Measurements from ENCODE around the gene SLC17A5. TPM values are rescaled to one million over a fixed set of nuclear protein-coding genes. Genes with fewer than 3 reads are reported as not detected.
A peak's percentile ranks its signal among the peaks of the same experiment; 100 is the strongest.

SLC17A5 gene
- total RNA-seq, 2 donors from 2014 or later = 6.6 to 9.2 TPM

DNA sequence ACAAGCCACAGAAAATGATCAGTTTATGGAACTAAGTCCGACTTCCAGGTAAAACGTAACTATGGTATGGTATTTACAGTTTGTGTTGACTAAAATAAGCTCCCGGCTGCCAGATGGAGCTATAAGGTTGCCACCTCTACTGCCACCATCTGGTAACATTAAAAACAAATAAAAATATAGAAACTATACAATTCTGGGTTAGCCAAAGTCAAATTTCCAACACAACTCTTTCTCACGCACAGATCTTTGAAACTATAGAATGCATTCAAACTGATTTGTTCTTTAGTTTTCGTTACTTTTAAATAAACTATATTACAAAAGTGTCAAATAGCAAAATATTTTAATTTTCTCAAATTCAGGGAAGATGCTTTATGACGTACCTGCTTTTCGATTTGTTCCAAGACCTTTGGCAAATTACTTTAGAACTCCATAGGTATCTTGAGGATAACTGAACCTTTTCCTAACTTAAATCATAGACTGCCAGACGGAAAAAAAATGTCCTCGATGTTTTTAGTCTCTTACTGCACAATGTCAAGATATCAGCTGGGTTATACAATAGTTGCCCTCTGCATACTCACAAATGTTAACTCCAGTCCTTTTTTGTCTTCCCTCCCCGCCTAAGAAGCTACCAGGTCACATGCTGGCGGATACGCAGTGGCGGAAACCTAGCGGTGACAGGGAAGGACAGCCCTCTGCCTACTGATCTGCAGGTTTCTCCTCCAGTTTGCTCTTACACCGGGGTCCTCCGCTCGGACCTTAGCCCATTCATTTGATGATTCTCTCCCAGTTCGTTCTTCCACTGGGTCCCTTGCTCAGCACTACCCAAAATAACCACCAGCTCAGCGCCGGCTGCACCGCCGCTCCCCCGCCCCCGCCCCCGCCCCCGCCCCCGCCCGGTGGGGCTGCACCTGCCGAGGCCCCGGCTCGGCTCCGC is 888 bp downstream of the SLC17A5 start:
- Mint-ChIP-seq H3K27ac (peak overlapping the region; percentile 91), H3K4me1 (peaks cover 31% of the 10 kb centered on the region), H3K27me3 (no peaks in the 10 kb centered on the region), H3K36me3 (ENCODE audit: low read depth) (peaks cover 6% of the 10 kb centered on the region), H3K4me3 (peak overlapping the region; percentile 98)
- ATAC-seq (peak; percentile 68), DNase-seq (peak; percentile 35 to 55 (median 45))
- H3K9me3 ChIP-seq (ENCODE audit: control insufficient read depth, low read length, poor library complexity, severe bottlenecking) = no peaks in the 10 kb centered on the region

DNA sequence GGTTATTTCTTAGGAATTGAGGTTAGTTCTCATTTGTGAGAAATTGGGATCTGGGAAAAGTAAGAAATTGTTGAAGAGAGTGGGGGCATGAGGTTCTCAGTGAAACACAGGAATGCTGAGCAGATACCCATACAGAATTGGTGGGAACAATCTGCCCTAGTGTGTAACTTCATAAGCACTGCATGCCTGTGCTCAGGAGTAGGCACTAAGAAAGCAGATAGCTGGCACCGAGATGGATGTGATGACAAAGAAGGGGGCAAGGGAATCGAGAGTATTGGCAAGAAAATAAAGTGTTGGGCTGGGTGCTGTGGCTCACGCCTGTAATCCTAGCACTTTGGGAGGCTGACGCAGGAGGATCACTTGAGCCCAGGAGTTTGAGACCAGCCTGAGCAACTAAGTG is 4.0 kb downstream of the SLC17A5 start:
- DNase-seq = no peak
- no peaks in the 10 kb centered on the region for H3K27me3 Mint-ChIP-seq
- no peak overlapping the region for H3K4me3 Mint-ChIP-seq
- no peak overlapping the region for H3K27ac Mint-ChIP-seq
- peaks cover 10% of the 10 kb centered on the region for H3K36me3 Mint-ChIP-seq (ENCODE audit: low read depth)
- H3K9me3 ChIP-seq (ENCODE audit: control insufficient read depth, low read length, poor library complexity, severe bottlenecking) = no peaks in the 10 kb centered on the region
- no peak for ATAC-seq
- peaks cover 35% of the 10 kb centered on the region for H3K4me1 Mint-ChIP-seq

DNA sequence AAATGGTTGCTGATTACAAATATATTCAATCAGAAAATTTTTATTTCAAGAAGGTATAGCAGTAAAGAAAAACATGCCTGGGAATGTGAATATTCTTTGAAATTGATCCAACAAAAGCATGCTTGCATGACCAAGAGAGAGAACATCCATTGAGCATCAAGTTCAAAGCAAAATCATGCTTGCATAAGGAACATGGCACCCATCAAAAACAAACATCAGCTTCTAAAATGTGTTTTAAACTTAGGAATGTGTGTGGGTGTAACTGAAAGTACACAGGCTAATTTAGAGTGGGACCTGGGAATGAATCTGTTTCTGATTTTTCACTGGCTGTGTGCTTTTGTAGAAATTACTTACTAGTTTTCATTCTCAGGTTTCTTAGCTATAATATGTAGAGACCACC is 5.6 kb downstream of the SLC17A5 start:
- no peak for ATAC-seq
- no peak overlapping the region for H3K4me3 Mint-ChIP-seq

DNA sequence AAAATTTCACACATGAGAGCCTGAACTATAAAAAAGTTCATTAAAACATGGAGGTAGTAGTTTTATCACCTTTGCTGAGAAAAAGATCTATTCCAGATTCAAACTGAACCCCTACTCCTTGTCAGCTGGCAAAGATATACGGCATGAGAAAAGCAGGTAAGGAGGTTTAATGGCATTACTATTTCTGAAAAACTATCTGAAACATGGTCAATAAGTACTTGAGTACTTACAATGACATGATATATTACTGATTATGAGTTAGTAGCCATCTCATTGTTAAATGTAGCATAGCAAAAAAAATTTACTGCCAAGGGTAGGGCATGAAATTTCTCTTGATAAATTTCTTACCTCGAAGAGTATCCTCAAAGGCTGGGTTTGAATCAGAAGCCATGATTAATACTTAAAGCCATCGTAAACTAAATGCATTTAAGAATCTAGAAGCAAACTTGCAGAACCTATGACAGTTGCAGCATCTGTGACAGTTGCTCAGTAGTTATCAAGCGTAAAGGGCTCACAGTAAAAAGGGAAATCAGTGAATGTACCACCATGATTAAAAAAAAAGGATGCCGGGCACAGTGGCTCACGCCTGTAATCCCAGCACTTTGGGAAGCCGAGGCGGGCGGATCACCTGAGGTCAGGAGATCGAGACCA is 8.7 kb downstream of the SLC17A5 start:
- Mint-ChIP-seq H3K4me1 (peaks cover 16% of the 10 kb centered on the region), H3K4me3 (peak overlapping the region; percentile 88), H3K27ac (peak overlapping the region; percentile 87), H3K36me3 (ENCODE audit: low read depth) (peaks cover 10% of the 10 kb centered on the region), H3K27me3 (no peaks in the 10 kb centered on the region)
- DNase-seq (no peak), ATAC-seq (peak; percentile 32)
- no peaks in the 10 kb centered on the region for H3K9me3 ChIP-seq (ENCODE audit: control insufficient read depth, low read length, poor library complexity, severe bottlenecking)

More for the DNA sequence above, 5.6 kb downstream of the SLC17A5 start:
- H3K4me1 Mint-ChIP-seq = peaks cover 29% of the 10 kb centered on the region
- H3K36me3 Mint-ChIP-seq (ENCODE audit: low read depth) = peaks cover 10% of the 10 kb centered on the region
- H3K27me3 Mint-ChIP-seq = no peaks in the 10 kb centered on the region
- DNase-seq = no peak
- H3K27ac Mint-ChIP-seq = no peak overlapping the region
- H3K9me3 ChIP-seq (ENCODE audit: control insufficient read depth, low read length, poor library complexity, severe bottlenecking) = no peaks in the 10 kb centered on the region

DNA sequence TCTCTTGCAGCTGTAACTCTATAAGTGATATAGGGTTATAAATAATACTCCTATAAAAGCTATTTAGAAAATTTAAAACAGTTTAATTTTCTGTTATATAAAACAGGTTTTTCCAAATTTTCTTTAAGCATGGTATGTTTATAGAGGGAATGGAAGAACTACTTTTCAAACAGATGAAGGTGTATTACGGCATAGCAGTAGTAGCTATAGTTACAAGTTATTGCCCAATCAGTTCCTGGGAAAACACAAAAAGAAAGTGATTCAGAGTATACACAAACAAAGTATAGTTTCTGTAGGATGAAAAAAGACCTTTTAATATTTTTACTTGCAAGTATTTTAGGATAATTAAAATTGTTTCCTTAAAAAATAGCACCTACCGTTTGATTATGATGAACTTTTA is 9.8 kb downstream of the SLC17A5 start:
- no peak overlapping the region for H3K4me3 Mint-ChIP-seq
- no peak overlapping the region for H3K27ac Mint-ChIP-seq
- DNase-seq = no peak
- peaks cover 15% of the 10 kb centered on the region for H3K4me1 Mint-ChIP-seq
- no peaks in the 10 kb centered on the region for H3K9me3 ChIP-seq (ENCODE audit: control insufficient read depth, low read length, poor library complexity, severe bottlenecking)
- H3K36me3 Mint-ChIP-seq (ENCODE audit: low read depth) = peaks cover 6% of the 10 kb centered on the region
- ATAC-seq = no peak
- H3K27me3 Mint-ChIP-seq = no peaks in the 10 kb centered on the region

DNA sequence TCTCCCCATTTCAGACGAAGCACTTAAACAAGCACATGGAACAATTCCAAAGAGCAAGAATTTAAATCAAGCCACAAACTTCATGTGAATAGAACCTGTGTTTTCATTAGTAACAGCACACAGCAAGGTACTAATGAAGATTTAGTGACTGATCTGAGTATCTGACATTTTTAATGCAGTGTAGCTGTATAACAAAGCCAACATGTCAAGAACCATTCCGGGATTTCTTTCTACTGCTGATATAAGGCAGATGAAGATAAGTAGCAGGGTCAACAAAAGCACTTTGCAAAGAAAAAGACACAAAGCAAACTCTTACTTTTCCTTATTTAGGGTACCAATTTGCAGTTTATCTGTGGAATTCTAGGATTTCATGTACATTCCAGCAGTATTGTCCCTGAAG is 11.3 kb downstream of the SLC17A5 start:
- DNase-seq (no peak), ATAC-seq (no peak)
- no peak overlapping the region for H3K27ac Mint-ChIP-seq
- H3K4me1 Mint-ChIP-seq = peaks cover 12% of the 10 kb centered on the region
- peaks cover 3% of the 10 kb centered on the region for H3K36me3 Mint-ChIP-seq (ENCODE audit: low read depth)
- H3K4me3 Mint-ChIP-seq = no peak overlapping the region
- no peaks in the 10 kb centered on the region for H3K27me3 Mint-ChIP-seq
- no peaks in the 10 kb centered on the region for H3K9me3 ChIP-seq (ENCODE audit: control insufficient read depth, low read length, poor library complexity, severe bottlenecking)

DNA sequence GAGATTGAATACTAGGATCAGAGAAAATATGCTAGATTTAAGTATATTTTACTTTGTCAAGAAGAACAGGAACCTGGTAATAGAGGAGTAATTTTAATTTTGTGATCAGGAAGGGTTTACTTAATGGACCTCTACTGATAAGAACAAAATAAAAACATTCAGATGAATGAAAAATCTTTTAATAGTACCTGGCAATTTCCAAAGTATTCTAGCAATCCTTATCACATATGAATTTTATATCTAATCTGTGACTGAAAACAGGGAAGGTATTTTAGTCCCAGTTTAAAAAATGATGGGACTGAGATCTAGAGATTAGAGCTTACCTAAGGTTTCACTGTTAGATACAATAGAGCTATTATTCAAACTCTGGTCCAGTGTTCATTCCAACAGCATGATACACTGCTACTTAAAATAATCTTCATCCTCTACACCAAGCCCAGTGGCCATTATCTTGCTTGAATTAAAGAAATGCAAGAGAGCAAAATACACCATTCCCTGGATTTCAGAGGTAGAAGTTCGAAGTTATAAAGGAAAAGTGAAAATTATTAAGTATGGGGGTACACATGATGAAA is 13.5 kb downstream of the SLC17A5 start:
- DNase-seq (no peak), ATAC-seq (no peak)
- H3K27ac Mint-ChIP-seq = no peak overlapping the region
- no peaks in the 10 kb centered on the region for H3K36me3 Mint-ChIP-seq (ENCODE audit: low read depth)
- no peaks in the 10 kb centered on the region for H3K27me3 Mint-ChIP-seq
- peaks cover 8% of the 10 kb centered on the region for H3K4me1 Mint-ChIP-seq
- H3K4me3 Mint-ChIP-seq = peak overlapping the region; percentile 49
- H3K9me3 ChIP-seq (ENCODE audit: control insufficient read depth, low read length, poor library complexity, severe bottlenecking) = no peaks in the 10 kb centered on the region

DNA sequence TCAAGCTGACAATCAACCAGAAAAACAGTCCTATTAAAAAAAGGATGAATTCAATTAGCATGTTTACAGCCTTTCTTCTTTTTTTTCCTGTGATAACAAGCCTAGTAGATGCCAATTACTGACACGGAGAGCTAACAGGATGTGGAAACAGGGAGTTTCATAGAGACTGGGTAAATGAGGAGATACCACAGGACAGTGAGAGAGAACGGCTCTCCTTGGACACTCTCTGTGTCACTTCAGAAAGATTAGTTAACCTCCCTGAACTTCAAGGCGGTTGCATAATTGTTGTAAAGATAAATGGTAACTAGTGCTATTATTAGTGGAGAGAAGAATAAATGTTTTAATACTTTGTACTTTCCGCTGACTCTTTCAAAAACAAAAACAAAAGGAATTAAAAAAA is 14.8 kb downstream of the SLC17A5 start:
- Mint-ChIP-seq H3K27me3 (no peaks in the 10 kb centered on the region), H3K4me3 (no peak overlapping the region), H3K4me1 (peaks cover 6% of the 10 kb centered on the region), H3K36me3 (ENCODE audit: low read depth) (no peaks in the 10 kb centered on the region), H3K27ac (peak overlapping the region; percentile 63)
- no peaks in the 10 kb centered on the region for H3K9me3 ChIP-seq (ENCODE audit: control insufficient read depth, low read length, poor library complexity, severe bottlenecking)
- ATAC-seq (no peak), DNase-seq (no peak)

DNA sequence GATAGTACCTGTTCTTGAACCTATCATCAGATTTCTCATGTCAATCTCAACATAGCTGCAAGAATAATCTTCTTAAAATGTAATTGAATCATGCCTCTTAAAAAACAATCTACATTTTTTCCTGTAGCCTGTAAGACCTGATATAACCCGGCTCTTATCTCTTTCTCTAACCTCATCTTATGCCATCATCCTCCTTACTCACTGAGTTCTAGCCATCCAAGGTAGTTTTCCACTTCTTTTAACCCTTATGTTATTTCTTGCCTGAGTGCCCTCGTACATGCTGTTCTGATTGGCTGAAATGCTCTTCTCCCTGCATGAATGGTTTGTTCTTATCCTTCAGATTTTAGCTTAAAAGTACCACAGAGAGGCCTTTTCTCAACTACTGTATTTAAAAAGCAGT is 16.4 kb downstream of the SLC17A5 start:
- Mint-ChIP-seq H3K4me1 (peaks cover 6% of the 10 kb centered on the region), H3K36me3 (ENCODE audit: low read depth) (no peaks in the 10 kb centered on the region), H3K27ac (peak overlapping the region; percentile 16), H3K4me3 (no peak overlapping the region), H3K27me3 (no peaks in the 10 kb centered on the region)
- DNase-seq = no peak
- ATAC-seq = no peak
- H3K9me3 ChIP-seq (ENCODE audit: control insufficient read depth, low read length, poor library complexity, severe bottlenecking) = no peaks in the 10 kb centered on the region

DNA sequence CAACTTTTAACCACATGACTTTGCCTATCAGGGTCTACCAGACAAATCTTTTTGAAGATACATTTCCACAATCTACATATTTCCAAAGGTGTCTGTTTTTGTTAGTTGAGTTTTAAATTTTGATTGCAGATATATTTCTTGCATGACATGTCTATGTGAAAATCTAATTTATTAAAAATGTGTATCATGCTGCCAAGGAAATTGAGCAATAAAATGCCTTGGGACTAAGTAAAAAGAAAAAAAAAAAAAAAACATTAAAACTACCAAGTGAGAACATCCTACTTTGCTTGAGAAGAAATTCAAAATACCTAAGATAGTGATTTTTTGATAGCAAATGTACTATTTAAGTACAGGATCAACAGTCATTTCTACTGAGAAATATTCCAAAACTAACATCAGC is 17.7 kb downstream of the SLC17A5 start:
- no peak for ATAC-seq
- Mint-ChIP-seq H3K27ac (no peak overlapping the region), H3K4me1 (peaks cover 11% of the 10 kb centered on the region), H3K36me3 (ENCODE audit: low read depth) (peaks cover 6% of the 10 kb centered on the region), H3K4me3 (no peak overlapping the region), H3K27me3 (no peaks in the 10 kb centered on the region)
- H3K9me3 ChIP-seq (ENCODE audit: control insufficient read depth, low read length, poor library complexity, severe bottlenecking) = no peaks in the 10 kb centered on the region
- no peak for DNase-seq

DNA sequence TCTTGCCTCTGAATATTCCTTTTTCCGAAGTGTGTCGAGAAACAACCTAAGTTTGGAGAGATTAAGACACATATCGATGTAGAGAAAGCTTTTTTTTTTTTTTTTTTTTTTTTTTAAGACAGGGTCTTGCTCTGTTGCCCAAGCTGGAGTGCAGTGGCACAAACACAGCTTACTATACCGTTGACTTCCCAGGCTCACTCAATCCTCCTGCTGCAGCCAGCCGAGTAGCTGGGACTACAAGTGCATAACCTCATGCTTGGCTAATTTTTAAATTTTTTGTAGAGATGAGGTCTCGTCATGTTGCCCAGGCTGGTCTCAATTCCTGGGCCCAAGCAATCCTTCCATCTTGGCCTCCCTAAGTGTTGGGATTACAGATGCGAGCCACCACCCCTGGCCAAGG is 21.4 kb downstream of the SLC17A5 start:
- ATAC-seq (no peak), DNase-seq (no peak)
- no peaks in the 10 kb centered on the region for H3K9me3 ChIP-seq (ENCODE audit: control insufficient read depth, low read length, poor library complexity, severe bottlenecking)
- Mint-ChIP-seq H3K4me1 (peaks cover 6% of the 10 kb centered on the region), H3K36me3 (ENCODE audit: low read depth) (peaks cover 8% of the 10 kb centered on the region), H3K27me3 (no peaks in the 10 kb centered on the region), H3K27ac (no peak overlapping the region), H3K4me3 (no peak overlapping the region)

DNA sequence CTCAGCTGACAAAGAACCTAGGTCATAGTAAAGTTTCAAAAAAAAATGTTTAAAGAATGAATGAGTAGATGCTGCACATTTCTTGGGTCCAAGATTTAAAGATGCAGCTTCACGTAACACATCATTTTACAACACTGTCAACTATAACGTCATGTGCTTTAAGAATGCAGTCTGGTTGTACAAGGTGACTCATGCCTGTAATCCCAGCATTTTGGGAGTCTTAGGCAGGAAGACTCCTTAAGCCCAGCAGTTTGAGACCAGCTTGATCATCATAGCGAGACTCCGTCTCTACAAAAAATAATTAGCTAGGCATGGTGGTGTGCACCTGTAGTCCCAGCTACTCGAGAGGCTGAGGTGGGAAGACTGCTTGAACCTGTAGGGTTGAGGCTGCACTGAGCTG is 21.9 kb downstream of the SLC17A5 start:
- H3K27me3 Mint-ChIP-seq = no peaks in the 10 kb centered on the region
- H3K36me3 Mint-ChIP-seq (ENCODE audit: low read depth) = peaks cover 8% of the 10 kb centered on the region
- ATAC-seq (no peak), DNase-seq (no peak)
- no peak overlapping the region for H3K27ac Mint-ChIP-seq
- peaks cover 5% of the 10 kb centered on the region for H3K4me1 Mint-ChIP-seq
- no peak overlapping the region for H3K4me3 Mint-ChIP-seq
- H3K9me3 ChIP-seq (ENCODE audit: control insufficient read depth, low read length, poor library complexity, severe bottlenecking) = no peaks in the 10 kb centered on the region

DNA sequence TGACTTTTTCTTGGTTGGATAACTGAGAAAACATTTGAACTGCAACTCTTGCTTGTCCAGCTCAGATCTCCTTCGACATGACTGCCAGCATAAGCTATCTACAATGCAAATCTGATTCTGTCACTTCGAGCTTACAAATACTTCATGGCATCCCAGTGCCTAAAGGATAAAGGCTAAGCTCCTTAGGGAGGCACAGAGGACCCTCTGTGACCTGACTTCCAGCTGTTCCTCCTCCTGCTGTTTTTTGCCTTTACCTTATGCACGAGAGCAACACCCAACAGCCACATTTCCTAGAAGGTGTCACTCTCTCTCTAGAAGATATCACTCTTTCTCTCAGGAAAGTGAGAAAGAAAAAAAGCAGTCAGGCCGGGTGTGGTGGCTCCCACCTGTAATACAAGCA is 23.4 kb downstream of the SLC17A5 start:
- no peaks in the 10 kb centered on the region for H3K9me3 ChIP-seq (ENCODE audit: control insufficient read depth, low read length, poor library complexity, severe bottlenecking)
- Mint-ChIP-seq H3K4me1 (peaks cover 5% of the 10 kb centered on the region), H3K27me3 (no peaks in the 10 kb centered on the region), H3K27ac (no peak overlapping the region), H3K4me3 (no peak overlapping the region), H3K36me3 (ENCODE audit: low read depth) (peaks cover 8% of the 10 kb centered on the region)
- ATAC-seq (no peak), DNase-seq (no peak)
